WERI-Rb-1 (cell line): ENCODE measurements around the gene CTPS1.

Experiments used
- DNase-seq: peaks from one replicate; pipeline ENCODE4 v3.0.0-alpha.2; 2020
- H3K27ac ChIP-seq: fragments of 250-450 bp; sonication (Bioruptor Pico); 2 replicates; pipeline ENCODE4 v1.5.1; 2020; ENCODE audit warnings: mild to moderate bottlenecking, moderate library complexity
- H3K27me3 ChIP-seq: fragments of 250-450 bp; sonication (Bioruptor Pico); 2 replicates; pipeline ENCODE4 v1.5.1; 2021; ENCODE audit warnings: mild to moderate bottlenecking, low read depth, moderate library complexity; ENCODE audit not compliant: insufficient read depth, severe bottlenecking
- H3K36me3 ChIP-seq: fragments of 250-450 bp; sonication (Bioruptor Pico); 2 replicates; pipeline ENCODE4 v1.5.1; 2020; ENCODE audit warnings: mild to moderate bottlenecking, moderate library complexity
- H3K4me3 ChIP-seq: 2 replicates; pipeline ENCODE4 v1.5.1; 2011; ENCODE audit warnings: low read depth, mild to moderate bottlenecking, control low read depth, low read length
- H3K9me3 ChIP-seq: fragments of 250-450 bp; sonication (Bioruptor Pico); 2 replicates; pipeline ENCODE4 v1.5.1; 2021; ENCODE audit warnings: mild to moderate bottlenecking, moderate library complexity; ENCODE audit not compliant: severe bottlenecking
- TF ChIP-seq, protein P1 (sequence below): IDR thresholded peaks from 2 replicates; pipeline ENCODE4 v1.5.1; 2011; ENCODE audit warnings: low read depth, mild to moderate bottlenecking, control low read depth, inconsistent platforms, low read length

The CTPS1 gene

DNA sequence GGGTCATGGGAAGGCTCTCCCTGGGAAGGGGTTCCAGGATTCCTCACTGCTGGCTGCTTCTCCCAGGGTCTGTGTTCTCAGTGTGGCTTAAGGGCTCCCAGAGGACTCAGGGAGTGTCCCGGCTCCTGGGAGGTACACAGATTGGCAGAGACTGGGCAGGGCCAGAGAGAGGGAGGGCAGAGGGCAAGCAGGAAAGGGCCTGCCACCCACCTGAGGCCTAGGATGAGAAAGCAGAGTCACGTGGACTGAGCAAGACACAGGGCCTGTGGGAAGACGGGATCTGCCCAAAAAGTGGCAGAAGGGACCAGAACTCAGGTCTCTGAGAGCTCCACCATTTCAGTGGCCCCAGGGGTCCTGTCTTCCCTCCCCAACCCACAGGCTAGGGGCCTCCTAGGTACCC is 41.2 kb downstream of the CTPS1 start:
- TF ChIP-seq, protein P1, sequence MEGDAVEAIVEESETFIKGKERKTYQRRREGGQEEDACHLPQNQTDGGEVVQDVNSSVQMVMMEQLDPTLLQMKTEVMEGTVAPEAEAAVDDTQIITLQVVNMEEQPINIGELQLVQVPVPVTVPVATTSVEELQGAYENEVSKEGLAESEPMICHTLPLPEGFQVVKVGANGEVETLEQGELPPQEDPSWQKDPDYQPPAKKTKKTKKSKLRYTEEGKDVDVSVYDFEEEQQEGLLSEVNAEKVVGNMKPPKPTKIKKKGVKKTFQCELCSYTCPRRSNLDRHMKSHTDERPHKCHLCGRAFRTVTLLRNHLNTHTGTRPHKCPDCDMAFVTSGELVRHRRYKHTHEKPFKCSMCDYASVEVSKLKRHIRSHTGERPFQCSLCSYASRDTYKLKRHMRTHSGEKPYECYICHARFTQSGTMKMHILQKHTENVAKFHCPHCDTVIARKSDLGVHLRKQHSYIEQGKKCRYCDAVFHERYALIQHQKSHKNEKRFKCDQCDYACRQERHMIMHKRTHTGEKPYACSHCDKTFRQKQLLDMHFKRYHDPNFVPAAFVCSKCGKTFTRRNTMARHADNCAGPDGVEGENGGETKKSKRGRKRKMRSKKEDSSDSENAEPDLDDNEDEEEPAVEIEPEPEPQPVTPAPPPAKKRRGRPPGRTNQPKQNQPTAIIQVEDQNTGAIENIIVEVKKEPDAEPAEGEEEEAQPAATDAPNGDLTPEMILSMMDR: no peak
- H3K27ac ChIP-seq: peak overlapping the region; percentile 36; the same call in 1 of the 2 replicates
- DNase-seq: no peak
- H3K4me3 ChIP-seq: no peak overlapping the region
- no peaks in the 10 kb centered on the region for H3K27me3 ChIP-seq
- H3K36me3 ChIP-seq: peaks cover 35% of the 10 kb centered on the region
- no peaks in the 10 kb centered on the region for H3K9me3 ChIP-seq

DNA sequence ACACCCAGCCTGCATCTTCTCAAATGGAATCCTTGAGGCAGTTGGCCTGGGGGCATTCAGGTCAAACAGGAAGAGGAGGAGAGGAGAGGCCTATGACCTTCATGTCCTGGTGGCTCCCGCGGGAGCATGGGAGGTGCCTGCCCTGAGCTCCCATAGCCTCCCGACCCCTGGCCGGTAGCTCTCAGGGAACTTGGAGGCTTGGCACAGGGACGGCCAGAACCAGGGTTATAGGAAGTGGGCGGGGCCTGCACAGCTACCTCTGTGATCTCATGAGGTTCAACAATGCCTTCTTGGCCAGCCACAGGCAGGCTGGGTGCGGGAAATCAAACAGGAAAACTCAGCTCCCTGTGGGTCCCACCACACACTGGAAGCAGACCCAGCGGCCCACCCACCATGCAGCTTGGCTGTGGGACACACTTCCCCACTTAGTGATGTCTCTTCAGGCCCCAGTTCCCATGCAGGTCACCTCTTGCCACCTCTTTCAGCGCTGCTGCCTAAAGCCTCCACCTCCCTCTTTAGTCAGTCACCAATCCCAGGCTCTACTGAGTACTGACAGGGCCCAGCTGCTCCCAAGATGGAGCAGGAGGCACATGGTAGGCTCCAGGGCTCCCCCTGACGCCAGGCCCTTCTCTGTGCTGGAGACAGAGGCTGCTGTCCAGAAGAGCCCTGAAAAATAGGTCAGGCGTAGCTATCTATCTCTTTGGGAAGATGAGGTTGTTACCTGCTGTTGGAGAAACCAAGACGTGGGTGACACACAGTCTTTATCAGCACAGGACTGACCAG is 42.2 kb downstream of the CTPS1 start, which contains the start of gene SLFNL1:
Gene SLFNL1 (minus strand): TSS at position 200 of the 783 bp plus-strand sequence. CDS start 1,065 bp downstream, outside the sequence.
- peak; percentile 86 for DNase-seq
- H3K27ac ChIP-seq: peak within 1 kb of the TSS; percentile 46
- no peak within 1 kb of the TSS for H3K4me3 ChIP-seq
- H3K36me3 ChIP-seq: peaks cover 34% of the 10 kb centered on the region
- H3K9me3 ChIP-seq: no peaks in the 10 kb centered on the region
- no peaks in the 10 kb centered on the region for H3K27me3 ChIP-seq
- TF ChIP-seq, protein P1: peak; percentile 62

DNA sequence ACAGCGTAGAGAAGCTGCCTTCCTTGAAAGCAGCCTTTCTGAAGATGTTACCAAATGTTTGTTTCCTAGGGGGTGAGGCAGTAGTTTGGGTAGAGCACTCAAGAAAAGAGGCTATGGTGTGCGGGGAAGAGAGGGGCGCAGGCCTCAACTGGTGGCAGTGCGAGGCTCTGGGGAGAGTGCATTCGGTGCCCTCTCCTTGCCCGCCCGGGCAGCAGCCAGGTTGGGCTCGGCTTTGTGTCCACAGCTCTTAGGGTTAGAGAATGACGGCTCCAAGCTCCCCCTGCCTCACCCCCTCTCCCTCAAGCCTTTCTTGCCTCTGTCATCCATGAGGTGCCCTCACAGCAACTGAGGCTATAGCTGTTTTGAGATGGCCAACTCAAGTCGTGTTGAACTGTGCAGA is 42.9 kb downstream of the CTPS1 start:
- no peaks in the 10 kb centered on the region for H3K9me3 ChIP-seq
- H3K36me3 ChIP-seq: peaks cover 34% of the 10 kb centered on the region
- TF ChIP-seq, protein P1: no peak
- DNase-seq: no peak
- no peak overlapping the region for H3K4me3 ChIP-seq
- H3K27me3 ChIP-seq: no peaks in the 10 kb centered on the region
- peak overlapping the region; percentile 46 for H3K27ac ChIP-seq

DNA sequence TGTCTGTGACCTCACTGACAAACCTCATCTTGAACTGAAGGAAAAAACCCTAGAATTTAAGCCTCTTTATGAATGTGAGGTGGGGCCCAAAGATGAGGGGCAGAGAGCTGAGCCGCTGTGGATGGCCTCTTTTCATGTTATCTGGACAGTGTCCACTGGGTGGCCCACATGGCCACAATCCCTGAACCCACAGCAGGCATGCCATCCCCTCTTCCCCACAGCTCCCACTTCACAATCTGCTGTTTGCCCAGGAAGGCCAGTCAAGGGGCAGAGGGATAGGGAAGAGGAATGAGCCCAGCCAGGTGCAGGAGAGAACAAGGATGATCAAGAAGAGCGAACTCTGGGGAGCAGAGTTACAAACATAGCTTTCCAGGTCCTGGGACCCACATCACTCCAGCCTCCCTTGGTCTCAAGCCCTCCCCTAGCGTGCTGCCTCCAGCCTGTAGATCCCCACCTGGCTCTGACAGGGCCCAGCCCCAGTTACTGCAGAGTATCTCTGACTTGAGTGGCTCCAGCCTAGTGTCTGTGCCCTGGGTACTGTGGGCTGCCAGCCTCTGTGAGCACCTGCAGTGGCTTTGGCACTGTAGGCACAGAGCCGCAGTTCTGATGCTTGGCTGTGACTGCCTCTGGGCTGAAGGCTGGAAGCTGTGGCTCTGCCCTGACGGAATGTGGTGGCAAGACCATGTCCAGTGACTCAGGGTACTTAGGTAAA is 43.9 kb downstream of the CTPS1 start:
- Histone ChIP-seq H3K36me3 (peaks cover 34% of the 10 kb centered on the region), H3K27me3 (no peaks in the 10 kb centered on the region), H3K4me3 (no peak overlapping the region), H3K27ac (no peak overlapping the region; the same call in 1 of the 2 replicates), H3K9me3 (no peaks in the 10 kb centered on the region)
- peak; percentile 58 for DNase-seq
- TF ChIP-seq, protein P1: peak; percentile 68

DNA sequence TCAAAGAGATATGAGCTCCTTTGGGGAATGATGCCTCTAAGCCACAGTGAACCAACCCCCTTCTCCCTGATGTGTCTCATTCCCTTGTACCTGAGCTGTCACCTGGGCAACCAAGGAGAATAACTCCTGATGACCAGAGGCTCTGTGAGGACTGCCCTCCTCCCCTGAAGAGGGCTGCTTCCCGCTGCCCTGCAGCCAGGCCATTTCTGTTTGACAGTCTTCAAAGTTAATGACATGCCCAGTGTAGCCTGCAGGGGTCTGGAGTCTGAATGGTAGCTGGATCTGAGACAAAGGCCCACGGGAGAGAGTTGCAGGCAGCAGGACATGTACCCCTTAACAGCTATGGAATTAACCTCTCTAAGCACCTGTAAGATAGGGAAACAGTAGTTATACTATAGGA is 45.5 kb downstream of the CTPS1 start:
- no peak for DNase-seq
- H3K27ac ChIP-seq: no peak overlapping the region
- H3K36me3 ChIP-seq: peaks cover 39% of the 10 kb centered on the region
- H3K9me3 ChIP-seq: no peaks in the 10 kb centered on the region
- no peaks in the 10 kb centered on the region for H3K27me3 ChIP-seq
- H3K4me3 ChIP-seq: no peak overlapping the region
- TF ChIP-seq, protein P1: no peak
